Neural cell (in vitro differentiated cells): ENCODE data around the gene CCDC174.

Experiments used
- CTCF ChIP-seq: fragments of 450-650 bp; IDR thresholded peaks from 2 replicates; pipeline ENCODE4 v1.5.1; 2014; ENCODE audit warnings: antibody characterized with exemption, mild to moderate bottlenecking, moderate library complexity; ENCODE audit not compliant: poor library complexity, severe bottlenecking
- EZH2 ChIP-seq: fragments of 200-600, 300-800 bp; shearing (Covaris generic), sonication (generic); IDR thresholded peaks from 2 replicates; pipeline ENCODE4 v1.6.1; 2014; ENCODE audit warnings: antibody characterized with exemption, low read length, borderline replicate concordance, mild to moderate bottlenecking; ENCODE audit not compliant: insufficient read depth, poor library complexity, severe bottlenecking
- POLR2AphosphoS5 ChIP-seq: IDR thresholded peaks from 2 replicates; pipeline ENCODE4 v1.6.1; 2012

- TF ChIP-seq CTCF = peak; percentile 60
- TF ChIP-seq EZH2 = no peak
- TF ChIP-seq POLR2AphosphoS5 = no peak
Measured at GRCh38 chr3:14602006-14602803, 49.4 kb upstream of the CCDC174 start.
